Measurements from ENCODE around the gene CENPK. TPM values are rescaled to one million over a fixed set of nuclear protein-coding genes. Genes with fewer than 3 reads are reported as not detected.

The CENPK gene
- total and polyA plus RNA-seq, 9 of the 15 experiments (the other 6 are each of a cell fraction or from before 2014, with no cell fraction given) = 30.8 to 134 (median 69.0) TPM

- TF ChIP-seq GTF3C2 (IDR thresholded peaks at IDR 0.05; ENCODE audit: borderline replicate concordance, extremely low read depth, insufficient read length) (no peak), ZNF507 (tag; conservative IDR thresholded peaks at IDR 0.05) (peak; percentile 79), MED1 (CRISPR knock-in tag; IDR thresholded peaks at IDR 0.05; ENCODE audit: borderline replicate concordance) (no peak), ZNF316 (IDR thresholded peaks at IDR 0.05) (peak; percentile 22; the same call in 1 of the 2 replicates), CTCF (IDR thresholded peaks at IDR 0.05 in 2 of 3, conservative IDR thresholded peaks at IDR 0.05 in 1 of 3; ENCODE audit: insufficient read depth in 2 of 3, low read depth in 1 of 3, low read length in 3 of 3) (peak; percentile 21 to 56 (median 39); a peak in 4 of 6 replicates), RAD21 (CRISPR knock-in tag; conservative IDR thresholded peaks at IDR 0.05 in 1 of 2, IDR thresholded peaks at IDR 0.05 in 1 of 2) (peak; percentile 54 to 66; a peak in 3 of 4 replicates), FIP1L1 (IDR thresholded peaks at IDR 0.05; ENCODE audit: low read depth, low read length, poor library complexity, severe bottlenecking) (no peak)
These were observed 79.2 kb downstream of the CENPK start (continued) for GRCh38 chr5:65483546-65484346.

Measured in K562 (cell line).